GM18498 (cell line): ENCODE results near the gene CLSTN2.

ENCODE experiments used
- ATAC-seq: cut with Tn5 transposase; IDR thresholded peaks from one replicate; pipeline ENCODE4 v1.9.1; 2021; ENCODE audit warnings: mild to moderate bottlenecking, moderate library complexity; ENCODE audit not compliant: unreplicated experiment

CLSTN2 gene

DNA sequence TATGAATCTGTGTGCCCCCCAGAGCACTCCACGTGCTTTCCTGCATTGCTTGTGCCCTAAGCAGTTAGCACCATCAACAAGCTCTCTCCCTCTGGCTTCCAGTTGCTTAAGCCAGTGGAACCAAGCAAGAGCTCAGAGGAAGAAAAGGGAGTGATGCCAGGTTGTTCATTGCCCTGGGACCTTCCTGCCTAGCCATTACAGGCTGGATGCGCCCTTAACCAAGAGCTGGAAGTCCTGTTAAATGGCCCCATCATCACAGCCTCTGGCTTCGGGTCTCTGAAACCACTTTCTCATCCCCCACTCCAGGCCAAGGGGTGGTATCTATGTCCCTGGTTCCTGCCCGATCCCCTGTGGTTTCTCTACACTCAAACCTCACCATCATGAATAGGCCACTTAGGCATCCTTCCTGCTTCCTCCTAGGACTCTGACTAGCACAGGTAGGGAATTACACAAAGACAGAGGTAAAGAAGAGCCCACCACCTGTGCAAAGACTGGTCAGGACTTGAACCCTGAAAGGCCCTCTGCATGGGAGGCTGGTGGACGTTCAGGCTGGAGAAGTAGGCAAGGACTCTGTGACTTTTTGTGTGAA, 433.3 kb downstream of the CLSTN2 start:
- no peak for ATAC-seq

DNA sequence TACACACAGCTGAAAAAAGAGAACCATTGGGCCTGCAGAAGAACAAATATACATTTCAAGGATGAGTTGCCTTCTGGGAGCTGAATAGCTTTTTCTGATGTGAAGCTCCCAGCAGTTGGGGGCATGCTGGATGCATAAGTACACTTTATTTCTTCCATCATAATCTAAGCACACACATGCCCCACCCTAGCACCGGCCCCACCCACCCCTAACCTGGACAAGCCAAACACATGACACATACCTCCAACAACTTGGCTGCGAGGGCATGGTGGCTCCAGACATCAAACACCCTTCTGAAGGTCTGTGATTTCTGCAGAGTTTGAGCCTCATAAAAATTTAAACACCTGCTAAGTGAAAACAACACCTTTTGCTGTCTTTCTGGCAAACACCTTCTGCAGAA, 435.7 kb downstream of the CLSTN2 start:
- no peak for ATAC-seq

DNA sequence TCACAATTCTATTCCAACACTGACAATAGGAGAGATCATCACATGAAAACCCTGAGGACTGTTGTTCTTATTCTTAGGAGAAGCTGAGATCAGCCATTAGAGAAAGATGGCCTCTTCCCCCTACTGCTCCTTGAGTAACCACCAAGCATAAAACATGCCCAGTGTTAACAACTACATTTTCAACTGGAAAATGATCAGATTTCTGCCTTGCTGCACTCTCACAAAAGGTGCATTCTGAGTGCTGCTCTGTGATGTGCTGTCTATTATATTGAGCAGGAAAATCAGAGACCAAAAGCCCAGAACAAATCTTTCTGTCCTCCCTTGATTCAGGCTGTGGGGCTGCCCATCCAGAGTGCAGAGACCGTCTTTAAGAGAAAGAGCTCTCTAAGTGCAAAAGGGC, 438.2 kb downstream of the CLSTN2 start:
- no peak for ATAC-seq

DNA sequence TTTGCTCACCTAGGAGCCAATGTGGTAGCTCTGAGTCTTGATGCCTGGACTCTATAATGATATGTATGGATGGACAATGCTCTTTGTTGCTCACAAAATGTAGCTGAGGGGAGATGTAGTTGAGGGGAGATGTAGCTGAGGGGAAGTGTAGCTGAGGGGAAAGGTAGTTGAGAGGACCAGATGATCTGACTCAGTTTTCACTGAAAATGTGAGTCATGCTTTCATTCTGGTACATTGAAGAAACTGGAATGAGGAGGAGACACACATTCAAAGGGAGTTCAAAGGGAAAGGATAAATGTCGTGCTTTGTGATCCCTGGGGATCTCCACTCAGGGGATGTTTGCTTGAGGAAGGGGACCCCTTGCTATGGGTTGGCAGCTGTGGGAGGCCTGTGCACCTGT, 440.0 kb downstream of the CLSTN2 start:
- ATAC-seq: no peak

DNA sequence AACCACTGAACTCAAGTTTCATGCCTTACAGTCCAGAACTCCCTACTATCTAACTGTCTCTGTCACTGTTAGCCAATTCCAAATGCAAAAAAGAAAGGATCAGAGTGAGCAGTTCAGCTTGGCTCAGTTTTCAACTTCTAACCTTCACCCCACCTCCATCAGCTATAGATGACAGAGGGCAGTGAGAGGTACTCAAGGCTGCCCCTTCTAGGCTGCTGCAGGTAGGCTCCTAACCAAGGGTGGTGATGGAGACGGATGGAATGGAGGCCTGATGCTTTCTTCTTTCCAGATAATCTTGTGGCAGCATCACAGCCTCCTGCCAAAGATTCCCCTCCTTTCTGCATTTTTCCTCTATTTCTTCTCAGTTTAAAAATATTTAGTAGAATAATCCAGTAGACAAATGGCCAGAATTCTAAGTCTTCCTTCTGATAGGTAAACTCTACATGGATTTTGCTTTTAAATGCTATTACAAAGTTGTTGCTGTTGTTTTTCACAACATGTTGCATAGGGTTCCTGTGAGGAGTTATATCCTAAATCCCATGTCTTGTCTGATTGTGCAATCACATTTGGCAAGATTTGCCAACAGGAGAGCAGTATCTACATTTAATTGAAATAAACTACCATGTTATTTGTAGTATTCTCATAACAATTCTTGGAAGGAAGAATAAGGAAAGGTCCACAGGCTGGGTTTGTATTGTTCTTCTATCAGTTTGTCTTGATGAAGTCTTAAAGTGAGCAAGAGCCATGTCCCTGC, 441.3 kb downstream of the CLSTN2 start:
- no peak for ATAC-seq

DNA sequence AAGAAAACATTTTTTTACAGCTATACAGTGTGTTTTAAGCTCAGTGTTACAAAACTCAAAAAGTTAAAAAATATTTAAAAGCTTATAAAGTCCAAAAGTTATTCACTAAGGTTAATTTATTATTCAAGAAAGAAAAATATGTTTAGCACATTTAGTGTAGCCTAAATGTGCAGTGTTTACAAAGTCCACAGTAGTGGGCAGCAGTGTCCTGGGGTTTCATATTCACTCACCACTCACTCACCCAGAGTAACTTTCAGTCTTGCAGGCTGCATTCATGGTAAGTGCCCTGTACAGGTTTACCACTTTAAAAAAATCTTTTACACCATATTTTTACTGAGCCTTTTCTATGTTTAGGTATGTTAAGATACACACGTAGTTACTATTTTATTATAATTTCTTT, 442.7 kb downstream of the CLSTN2 start:
- no peak for ATAC-seq

DNA sequence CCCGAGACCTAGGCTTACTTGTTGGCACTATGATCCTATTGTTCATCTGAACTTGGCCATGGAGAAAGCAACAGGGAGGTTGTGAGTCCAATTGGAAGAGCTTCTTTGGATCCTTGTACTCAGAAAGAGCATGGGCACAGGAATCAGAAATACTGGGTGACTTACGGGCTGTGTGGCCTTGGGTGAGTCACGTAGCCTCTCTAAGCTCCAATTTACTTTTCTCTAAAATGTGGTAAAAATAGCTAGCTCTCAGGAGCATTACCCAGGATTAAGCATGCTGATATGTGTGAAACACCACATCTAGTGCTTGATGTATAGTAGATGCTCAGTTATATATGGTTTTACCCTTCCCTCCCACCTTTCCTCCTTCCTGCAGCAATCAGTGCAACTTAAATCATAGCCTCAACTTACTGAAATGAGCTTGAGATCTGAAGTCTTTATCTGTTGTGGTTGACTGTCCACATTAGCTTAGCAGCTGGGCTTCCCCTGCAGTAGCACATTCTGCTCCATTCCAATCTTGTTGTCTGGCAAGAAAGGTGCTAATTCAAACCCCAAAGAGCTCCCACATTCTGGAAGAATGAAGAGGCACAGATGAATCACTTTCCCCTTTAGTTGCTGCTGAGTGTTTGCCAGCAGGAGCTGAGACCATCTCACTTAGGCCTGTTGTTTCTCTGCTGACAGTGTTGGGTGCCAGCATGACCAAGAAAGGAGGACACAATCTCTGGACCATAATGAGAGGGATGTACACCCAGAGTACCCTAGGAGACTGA, 443.8 kb downstream of the CLSTN2 start:
- ATAC-seq: no peak

DNA sequence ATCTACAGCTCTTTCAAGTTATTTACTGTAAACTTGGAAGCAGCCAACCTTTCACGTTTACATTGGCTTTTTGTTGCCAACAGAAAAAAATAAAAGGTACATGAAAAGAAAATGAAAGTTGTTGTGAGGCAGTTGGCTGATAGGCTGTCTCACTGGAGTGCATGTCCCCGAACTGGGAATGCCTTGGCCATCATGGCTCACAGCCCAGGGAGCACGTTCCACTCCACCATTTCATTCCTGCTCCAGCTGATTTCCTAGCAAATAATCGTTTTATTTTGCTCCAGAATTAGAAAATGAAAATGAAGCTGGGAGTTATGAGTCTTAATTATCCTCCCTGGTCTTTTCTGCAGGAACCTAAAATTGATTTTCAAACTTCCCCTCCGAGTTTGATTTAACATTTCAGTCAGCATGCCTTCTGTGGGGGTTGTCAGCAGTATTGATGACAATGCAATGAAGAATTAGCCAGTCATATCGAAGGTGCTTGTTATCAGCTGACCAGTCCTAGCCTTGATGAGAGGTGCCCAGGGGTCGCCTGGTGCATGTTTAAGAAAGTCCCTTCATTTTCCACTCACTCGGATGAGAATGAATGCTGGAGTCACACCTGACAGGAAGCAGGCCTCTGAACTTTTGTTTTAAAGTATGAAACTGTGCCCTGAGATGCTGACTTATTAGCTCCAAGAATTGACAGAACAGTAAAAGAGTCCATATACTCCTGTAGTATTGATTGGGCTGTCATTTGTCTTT, 449.2 kb downstream of the CLSTN2 start:
- ATAC-seq: no peak

DNA sequence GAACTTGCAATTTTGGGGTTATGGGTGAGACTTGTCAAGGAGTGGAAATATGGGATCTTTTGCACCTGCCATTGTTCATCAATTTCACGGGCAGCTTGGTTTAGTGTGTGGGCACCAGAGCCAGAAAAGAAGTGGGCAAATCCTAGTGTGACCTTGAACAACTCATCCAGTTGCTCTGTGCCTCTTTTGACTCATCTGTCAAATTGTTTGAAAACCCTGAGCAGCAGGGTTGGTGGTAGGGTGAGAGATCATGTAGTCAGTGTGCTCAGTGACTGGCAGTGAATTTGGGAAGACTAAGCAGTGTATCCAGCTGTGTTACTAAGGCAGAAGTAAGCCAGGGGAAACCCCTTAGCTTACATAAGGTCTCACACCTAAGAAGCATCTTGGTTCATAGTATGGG, 449.9 kb downstream of the CLSTN2 start:
- ATAC-seq: no peak

DNA sequence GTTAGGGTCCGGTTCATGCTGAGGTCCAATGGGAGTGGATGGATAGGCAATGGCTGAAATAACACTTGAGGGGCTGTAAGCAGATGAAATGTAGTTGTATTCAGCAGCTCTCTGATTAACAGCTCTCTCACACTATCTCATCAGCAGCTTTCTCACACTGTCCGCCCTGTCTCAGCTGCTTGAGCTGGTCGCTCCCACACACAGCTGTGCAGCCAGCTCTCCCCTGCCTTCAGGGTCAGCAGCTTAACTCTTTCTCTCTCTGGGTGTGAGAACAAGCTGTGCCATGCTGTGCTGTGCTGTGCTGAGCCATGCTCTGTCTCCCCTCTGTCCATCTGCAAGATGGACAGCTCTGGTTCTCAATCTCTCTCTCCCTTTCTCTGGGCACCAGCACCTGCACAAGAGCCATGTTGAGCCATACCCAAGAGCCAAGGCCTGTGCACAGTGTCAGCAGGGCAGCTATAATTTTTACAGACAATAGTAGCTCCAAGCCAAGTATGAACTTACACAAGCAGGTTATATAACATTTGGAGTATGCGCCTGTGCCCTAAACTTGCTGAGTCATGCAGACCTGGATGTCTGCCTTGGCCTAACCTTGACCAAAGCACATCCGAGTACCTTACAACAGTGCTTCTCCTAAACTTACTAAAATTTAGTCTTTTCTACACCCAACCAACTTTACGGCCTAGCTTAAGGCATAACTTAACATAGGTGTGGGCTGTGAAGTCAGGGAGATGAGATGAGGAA, 451.5 kb downstream of the CLSTN2 start:
- ATAC-seq: no peak

DNA sequence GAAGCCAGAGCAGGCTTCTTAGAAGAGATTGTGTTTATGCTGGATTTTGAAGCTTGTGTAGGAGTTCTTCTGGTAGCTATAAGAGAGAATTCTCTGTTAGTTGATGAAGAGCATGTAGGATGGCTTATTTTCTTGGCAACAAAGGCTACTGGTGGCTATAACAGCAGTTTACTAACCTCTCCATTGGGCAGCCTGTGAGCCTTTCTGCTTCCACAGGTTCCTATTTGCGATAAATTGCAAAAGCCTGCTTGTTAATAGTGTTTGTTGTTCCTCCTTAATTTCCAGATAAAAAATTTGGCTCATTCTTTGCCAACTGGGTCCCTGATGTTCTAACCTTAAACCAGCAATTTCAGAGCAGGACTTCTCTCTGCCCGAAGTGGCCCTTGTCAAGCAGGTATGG, 452.3 kb downstream of the CLSTN2 start:
- ATAC-seq: no peak

DNA sequence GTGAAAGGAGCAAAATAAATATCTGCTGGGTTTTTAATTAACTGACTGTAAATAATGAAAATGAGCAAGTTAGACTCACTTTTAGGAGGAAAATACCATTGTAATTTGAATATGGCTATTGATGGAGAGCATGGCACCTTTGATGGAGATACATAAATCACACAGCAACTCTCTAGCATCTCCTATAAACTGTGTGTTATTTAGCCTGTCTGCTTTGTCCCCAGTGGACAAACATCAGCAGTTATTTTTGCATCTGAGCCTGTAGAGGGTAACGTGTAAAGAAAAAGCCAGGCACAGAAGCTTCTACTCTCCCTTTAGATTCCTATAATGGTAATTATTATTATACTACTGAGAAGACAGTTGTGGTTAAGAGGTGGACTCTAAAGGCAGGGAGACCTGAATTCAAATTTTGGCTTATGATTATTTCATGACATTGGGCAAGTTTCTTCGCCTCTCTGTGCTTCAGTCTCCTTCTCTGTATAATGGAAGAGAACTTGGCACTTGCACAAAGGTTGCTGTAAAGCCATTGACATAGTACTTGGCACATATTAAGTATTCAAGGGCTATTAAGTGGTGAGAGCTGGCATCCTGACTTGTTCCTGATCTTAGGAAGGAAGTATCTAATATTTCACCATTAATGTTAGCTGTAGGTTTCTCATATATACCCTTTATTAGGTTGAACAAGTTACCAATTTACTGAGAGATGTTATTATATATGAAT, 453.4 kb downstream of the CLSTN2 start:
- no peak for ATAC-seq

DNA sequence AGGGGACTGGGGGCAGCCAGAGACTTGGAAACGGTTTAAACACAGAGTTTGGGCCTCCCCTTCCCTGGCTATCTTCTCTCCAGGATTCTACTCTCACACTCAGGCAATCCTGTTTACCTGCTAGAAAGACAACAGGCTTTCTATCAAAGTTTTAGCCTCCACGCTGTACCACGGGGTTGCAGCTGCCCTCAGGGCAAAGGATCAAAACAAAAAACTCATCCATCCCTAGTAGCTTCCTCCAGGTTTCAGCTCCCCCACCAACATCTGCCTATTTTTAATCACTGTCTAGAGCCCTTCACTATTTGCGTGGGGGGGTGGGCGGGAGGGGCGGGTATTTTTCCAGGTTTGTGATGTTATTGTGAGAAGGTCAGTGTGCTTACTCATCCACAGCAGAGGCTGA, 456.1 kb downstream of the CLSTN2 start:
- no peak for ATAC-seq

DNA sequence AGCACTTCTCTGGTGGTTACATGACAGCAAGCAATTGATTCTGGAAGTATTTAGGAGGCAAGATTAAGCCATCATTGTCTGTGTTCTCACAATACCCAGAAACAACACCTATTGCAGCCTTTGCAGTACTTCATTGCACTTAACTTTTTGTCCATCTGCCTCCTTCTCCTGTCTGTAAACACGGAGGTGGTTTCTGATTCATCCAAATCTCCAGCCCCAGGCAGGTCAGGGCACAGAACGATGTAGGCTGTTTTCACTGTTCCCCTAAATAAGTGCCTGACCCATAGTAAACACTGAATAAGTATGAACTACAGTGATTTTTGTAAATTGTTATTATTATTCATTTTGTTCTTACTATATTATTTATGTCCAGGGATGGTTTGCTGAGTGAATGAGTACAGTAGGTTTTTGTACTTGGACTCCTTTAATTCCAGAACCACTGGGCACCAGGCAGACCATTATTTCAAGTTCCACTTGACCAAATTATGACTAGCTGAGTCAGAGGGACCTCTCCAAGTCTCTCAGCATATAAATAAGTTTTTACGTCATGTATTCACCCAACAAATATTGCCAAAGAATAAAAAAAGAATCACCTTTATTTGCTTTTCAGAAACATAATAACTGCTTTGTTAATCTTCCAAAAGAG, 459.6 kb downstream of the CLSTN2 start:
- no peak for ATAC-seq

DNA sequence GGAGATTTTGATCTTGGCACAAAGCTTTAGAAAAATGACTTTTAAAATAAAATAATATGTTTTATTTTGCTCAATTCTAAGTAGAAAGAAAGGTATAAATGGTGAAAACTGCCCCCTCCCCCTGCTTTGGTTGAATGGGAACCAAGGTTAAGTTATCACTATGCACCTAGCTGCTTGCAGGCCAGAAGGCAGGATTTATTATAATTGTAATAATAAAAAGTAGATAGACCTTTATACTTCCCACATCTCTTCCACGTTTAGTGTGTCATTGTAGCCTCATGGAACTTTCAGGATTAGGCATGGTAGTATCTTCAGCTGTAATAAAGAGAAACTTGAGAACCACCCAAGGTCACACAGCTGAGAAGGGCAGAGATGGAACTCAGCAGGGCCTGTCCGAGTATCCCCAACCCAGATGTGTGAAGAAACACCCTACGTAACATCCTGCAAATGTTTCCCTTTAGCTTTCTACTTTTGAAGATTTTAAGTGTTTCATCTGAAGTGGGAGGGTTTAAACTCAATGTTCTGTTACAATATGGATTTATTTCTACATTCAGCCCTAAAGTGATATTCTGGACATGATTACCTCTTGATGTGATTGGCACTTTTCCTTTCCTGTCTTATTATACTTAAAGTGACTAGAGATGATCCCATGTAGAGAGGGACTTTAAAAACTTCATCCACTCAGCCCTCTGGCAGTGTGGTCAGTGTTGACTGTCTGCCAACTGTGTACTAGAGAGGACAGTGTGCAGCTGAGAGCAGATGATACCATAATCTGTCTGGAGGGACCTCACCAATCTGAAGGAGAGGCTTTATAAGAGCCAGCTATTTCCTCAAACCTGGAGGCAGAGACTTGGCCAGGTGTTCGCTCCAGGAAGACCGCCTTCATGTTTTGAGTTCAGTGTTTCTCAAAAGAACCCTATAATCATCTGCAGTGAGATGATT, 460.4 kb downstream of the CLSTN2 start:
- no peak for ATAC-seq

DNA sequence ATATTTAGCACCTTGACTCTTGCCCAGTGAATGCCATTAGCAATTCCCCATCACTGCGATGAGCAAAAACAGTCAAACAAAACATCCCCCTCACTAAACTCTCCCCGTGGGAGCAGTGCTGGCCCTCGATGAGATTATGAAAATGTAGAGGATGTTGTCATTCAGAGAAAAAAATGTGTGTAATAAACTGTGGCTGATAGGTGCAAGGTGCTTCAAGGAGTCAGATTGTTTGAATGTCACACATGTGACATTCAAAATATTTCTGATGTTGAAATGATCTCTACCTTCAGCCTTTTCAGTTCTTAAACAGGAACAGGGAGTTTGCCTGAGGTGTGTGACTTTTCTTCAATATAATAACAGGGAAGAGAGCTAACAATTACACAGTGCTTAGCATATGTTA, 461.1 kb downstream of the CLSTN2 start:
- no peak for ATAC-seq

DNA sequence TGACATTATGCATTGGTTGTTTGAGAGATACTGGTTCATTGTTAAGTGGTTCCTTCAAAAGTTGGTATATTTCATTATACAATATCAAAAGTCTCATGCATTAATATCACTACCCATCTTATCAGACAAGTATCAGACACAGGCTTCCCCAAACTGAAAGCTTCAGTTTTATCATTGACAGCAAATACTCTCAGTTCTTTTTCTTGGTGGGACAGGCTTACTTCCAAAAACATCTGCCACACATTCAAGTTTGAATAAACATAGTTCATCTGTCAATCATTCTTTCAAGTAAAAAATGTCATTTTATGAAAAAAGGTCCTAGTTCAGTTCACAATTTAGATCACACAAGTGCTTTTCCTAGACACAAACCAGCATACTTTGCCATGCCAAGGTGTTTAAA, 462.9 kb downstream of the CLSTN2 start:
- ATAC-seq: peak; percentile 45

DNA sequence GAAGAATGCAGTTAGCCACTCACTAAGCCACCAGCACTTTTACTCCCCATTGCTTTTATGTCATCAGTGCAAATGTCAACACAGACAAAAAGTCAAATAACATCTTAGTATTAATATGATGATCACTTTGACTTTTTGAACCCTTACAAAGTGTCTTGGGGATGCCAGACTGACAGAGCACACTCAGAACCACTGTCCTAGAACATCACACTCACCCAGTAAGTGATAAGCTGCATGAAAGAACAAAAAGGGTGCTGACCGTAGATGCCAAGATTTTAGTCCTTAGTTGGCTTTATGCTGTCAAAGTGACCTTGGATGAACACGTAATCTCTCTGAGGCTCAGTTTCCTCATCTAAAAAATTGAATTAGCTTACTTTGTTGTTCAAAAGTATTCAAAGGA, 463.4 kb downstream of the CLSTN2 start:
- no peak for ATAC-seq

DNA sequence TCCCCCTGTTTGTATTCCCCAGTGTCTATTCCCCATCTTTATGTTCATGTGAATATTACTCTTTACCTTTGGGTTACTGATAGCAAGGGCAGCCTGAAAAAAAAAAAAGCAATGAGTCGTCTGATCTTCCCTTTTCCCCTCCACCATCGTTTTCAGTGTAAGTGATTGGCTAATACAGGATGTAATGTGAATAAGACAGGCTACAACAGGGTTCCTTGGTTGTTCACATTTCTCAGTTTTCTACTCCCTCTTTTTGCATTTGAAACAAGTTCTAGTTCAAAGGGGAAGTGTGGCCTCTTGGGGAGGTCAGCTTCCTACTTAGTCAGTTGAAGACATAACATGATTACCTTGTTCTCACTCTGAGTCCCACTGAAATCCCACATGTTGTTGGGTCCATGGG, 464.9 kb downstream of the CLSTN2 start:
- ATAC-seq: no peak
